NCI-H2081 treated with DMSO at 0.1 percent for 48 hours (cell line): ENCODE measurements around the gene COL23A1.

Experiments used
- DNase-seq: peaks from one replicate; lab custom pipeline; 2025; lab: John Stamatoyannopoulos, UW

Gene COL23A1

DNA sequence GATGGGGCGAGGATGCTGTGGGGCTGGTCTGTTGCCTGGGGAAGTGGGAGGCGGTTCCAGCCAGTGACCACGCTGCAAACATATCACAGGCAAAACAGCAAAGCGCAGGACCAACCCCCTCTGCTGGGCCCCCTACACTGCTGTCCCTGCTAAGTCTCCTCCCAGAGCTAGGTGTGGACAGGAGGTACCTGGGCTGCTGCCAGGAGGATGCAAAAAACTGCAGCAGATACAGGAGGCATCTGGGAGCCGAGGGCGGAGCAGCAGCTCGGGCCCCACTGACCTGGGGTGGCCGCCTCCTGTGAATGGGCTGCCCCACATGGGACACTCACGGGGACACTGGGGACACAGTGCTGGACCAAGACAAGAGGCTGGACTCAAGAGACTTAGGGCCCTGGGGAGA lies 309.6 kb downstream of the COL23A1 start:
- DNase-seq = no peak

DNA sequence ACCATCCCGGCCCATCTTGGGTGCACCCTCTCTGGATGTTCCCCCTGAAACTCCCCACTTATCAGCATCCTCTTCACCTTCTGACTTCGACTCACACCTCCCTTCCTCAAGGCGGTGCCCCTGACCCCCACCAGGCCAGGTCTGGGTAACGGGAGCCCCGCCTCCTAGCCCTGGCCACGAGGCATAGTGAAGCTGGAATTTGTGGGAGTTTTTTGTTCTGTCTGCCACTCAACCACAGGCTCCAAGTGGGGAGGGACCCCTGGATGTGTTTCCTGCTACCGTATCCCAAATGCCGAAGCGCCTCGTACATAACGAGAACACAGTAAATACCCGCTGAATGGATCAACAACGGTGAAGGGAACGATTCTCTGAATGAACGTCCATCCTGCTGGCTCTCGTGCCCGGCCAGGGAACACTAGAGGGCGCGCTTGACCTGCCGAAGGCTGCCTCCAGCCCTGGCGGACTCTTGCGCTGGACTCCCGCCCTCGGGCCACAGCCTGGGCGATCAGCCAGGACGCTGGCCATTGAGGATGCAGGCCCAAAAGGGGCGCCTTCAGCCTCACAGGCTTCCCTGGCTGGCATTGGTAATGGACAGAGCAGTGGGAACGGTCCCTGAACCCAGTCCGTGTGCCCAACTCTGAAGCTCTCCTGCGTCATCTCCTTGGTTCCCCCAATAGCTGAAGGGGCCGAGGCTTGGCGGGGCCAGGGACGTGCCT lies 310.3 kb downstream of the COL23A1 start:
- no peak for DNase-seq

DNA sequence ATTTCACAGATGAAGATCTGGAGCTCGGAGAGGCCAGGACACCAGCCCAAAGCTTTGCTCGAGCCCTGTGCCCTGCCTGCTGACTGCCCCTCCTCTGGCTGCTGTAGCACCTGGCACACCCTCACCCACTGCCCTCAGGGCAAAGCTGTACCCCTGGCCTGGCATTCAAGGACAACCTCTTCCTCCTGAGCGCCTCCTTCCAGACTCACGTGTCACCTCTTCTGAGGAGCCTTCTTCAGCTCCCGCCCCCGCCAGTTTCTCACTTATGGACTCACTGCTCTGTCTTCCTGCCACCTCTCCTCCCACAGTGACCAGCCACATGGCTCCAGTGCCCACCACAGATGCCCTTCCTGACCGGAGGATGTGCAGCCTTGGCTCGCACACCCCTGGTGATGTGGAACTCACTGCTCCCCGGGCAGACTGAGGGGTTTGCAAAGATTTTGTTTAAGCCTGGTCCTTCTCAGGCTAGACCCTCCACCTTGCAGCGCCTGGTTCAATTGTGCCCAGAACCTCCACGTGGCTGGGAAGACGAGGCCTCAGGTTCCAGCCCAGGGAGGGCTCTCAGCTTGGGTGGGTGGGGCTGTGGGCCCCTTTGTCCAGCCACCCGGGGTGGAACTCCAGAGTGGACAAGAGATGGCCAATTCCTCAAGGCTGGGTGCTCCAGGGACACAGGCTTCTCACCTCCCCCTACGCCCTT lies 311.0 kb downstream of the COL23A1 start:
- DNase-seq = no peak

DNA sequence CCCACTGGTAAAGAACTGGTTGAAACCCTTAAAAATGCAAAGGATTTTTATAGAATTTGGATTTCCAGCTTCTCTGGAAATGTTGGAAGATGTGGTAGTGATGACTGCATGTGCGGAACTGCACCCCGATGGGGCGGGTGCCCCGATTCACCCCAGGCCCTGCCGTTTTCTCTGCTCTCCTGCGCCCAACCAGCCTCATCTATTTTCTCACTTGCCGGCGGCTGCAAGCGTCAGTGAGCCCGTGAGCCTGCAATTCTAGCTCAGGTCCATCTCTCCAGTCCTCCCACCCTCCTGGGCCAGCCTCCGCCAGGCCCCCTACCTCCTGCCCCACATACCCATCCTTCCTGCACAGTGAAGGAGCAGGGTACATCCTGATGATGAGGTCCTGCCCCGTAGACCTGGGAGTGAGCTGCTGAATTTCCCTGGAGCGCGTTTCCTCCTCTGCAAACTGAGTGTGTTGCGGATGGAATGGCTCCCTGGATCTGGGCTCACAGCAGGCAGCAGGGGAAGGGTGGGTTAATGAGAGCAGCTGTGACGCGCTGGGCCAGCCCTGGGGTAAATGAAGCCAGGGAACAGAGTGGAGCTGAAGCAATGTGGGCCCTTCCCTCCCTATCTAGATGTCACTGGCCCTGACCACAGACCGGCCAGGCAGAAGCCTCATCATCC lies 311.7 kb downstream of the COL23A1 start:
- DNase-seq = no peak

DNA sequence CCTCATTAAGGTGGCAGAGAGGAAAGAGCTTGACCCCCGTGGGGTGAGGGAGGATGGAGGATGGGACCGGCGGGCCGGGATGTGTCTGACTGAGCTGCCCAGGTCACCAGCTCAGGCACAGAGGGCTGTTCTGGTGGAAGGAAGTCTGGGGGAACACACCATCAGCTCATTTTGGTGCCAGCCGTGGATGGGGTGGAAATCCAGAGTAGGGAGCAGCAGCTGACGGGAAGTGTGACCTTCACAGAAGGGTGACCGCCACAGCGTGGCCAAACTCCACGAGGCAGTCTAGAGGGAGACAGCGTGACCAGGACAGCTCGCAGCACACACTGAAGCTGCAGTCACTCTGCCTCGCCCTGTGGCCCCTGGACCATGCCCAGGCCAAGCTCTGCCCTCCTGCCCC lies 312.3 kb downstream of the COL23A1 start:
- no peak for DNase-seq

DNA sequence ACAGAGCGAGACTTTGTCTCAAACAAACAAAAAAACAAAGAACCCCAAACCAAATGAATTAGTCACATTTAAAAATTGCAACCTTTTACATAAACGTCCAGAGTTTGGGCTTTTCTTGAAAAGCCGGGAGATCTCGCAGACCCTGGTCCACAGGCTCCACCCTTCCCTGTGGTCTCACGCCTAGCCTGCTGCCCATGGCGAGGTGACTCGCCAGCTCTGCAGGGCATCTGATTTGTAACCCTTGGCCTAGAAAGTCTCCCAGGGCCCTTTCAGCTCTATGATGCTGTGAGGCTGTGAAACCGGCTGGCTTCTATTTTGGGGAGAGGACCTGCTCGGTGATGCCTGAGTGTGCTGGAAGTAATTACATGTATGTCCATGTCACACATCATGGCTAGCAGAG lies 312.8 kb downstream of the COL23A1 start:
- no peak for DNase-seq

DNA sequence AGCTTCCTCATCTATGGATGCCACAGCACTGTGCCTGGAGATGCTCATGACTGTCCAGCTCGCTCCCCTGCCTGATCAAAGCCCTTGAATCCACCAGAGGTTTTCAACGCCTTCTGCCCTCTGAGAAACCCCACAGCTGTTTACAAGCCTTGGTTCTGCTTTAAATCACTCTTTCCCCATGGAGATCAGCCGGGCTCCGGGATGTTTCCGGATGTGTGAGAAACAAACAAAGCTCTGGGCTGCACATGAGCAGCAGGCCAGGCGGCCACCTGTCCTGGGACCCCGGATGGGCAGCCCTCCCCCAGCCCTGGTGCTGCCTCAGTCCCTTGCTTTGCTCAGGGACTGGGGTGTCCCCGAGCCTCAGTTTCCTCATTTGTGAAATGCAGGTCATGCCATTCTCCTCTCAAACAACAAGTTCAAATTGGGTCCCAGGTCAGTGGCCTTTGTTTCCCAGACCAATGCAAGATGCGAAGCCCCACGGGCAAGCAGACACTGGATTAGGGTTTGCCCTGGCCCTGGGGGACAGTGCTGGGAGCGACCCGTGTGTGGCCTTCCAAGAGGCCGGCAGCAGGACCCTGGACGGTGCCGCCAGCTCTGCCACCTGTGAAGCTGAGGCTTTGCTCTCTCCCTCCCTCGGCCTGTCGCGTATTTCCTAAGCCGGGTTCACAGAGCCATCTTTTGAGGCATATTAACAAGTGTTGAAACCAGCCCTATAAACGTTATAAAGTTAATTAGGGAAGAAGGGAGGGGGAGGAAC lies 315.2 kb downstream of the COL23A1 start:
- no peak for DNase-seq

DNA sequence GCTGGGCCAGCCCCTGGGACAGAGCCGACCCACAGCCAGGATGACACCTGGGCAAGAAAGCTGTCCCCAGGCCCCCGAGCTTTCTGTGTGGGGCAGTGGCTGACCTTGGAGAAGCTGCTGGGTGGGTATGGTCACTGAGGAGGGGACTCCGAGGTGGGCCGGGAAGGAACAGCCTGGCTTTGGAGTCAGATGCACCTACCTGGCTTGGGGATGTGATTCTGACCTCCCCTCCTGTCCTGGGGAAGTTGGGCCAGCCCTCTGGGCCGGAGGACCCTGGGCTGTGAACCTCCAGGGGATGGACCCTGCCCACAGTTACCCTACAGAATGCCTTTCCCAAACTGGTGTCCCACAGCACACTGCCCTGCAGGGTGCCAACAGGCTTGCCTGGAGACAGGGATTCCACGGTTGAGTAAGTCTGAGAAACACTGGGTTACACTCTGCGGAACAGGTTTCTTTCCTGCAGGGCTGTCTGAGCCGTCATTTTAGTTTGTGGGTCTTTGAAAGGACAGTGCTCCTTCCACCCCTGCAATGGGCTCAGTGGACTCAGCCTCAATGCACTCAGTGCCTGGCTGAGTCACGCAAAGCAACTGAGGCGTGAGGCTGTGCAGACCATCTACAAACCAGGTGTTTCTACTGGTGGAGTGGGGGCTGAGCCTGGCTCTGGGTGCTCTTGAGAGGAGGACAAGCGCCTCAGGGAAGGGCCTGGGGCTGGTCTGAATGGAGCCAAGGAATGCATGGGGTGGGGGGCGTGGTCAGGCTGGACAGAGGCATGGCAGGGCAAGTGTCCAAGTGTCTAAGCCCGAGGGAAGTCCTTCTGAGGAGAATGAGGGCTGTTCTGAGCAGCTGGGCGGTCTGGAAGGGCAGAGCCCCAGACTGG lies 316.3 kb downstream of the COL23A1 start:
- no peak for DNase-seq

DNA sequence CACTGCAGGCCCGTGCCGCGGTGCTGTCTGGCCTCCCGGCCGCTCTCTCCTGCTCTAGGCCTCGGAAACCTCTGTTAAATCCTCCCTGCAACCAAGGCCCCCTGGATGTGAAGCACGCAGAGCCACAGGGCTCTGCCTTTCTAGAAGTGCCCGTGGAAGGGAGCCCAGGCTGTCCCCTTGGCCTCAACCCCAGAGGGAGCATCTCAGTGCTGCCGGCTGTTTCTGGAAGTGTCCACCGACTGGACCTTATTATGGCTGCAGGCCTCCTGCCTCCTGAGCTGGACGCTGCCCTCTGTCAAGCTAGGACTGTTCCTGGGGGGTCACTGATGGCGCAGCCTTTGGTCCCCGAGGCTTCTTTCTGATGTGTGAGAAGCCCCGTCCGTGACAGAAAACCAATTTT lies 317.2 kb downstream of the COL23A1 start:
- DNase-seq = no peak

DNA sequence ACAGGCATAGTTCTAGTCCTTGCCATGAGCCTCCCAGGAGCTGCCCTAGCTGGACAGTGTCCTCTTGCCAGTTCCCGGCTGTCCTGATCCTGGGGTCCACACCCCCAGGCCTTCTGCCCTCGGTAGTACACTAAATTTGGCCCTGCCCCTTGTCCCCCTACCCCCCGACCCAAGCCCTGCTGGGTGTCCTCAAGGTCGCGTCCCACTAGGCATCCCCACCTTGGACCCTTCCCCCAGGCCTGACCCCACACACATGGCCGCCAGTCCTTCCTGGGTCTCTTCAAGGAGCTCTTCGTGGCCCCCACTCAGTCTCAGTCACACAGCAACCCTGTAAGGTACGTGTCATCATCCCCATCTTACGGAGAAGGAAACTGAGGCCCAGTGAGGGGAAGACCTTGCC lies 317.6 kb downstream of the COL23A1 start:
- DNase-seq = no peak

DNA sequence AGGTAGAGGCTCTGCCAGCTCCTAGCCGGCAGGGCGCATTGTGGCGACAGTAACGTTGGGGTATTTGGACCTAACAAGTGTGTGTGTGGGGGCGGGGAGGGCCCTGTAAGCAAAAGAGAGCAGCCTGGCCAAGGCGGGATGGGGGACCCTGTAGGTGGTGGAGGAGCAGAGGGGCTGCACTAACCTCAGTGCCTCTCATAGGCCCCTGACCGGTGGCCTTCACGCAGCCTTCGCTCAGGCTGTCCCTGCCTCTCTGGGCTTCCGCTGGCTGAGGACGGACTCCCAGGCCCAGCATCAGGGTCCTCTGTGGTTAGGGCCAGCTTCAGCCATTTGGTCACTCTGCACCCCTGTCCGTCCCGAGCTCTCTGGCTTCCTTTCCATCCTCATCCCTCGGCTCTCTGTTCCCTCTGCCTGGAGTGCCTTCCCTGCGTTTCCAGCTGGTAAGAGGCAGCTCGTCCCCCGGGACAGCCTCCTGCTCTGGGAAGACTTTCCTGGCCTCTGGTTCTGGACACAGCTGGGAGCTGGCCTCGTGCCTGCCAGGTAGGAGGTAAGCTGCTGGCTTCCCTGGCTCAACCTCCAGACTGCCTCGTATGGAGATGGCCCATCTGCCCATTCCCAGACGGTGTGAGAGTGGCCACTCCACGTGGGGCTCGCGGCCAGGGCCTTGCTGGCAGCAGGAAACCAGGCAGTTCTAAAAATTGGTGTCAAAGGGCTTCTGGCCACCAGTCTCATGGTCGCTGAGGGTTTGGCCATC lies 318.3 kb downstream of the COL23A1 start:
- no peak for DNase-seq

DNA sequence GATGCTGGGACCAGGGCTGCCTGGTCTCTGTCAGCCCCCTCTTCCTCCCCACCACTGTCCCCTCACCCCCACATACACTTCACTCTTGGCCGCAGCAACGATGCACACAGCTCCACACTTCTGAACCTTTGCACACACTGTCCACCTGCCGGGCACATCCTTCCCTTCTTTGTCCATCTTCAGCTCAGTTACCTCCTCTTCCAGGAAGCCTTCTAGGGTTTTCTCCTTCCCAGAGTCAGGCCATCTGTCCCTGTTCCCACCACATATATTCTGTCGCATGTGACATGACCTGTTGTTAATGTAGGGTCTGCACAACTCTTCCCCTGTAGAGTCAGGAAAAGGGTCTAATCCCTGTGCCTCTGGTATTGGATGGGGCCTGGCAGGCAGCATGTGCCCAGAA lies 319.0 kb downstream of the COL23A1 start:
- DNase-seq = no peak

DNA sequence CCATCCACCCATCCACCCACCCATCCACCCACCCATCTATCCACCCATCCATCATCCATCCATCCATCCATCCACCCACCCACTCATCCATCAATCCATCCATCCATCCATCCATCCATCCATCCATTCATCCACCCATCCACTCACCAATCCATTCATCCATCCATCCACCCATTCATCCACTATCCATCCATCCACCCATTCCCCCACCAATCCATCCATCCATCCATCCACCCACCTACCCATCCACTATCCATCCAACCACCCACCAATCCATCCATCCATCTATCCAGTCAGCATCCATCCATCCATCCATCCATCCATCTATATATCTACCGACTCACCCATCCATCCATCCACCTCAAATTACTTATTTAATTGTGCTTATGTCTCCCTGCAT lies 320.7 kb downstream of the COL23A1 start:
- DNase-seq = no peak

DNA sequence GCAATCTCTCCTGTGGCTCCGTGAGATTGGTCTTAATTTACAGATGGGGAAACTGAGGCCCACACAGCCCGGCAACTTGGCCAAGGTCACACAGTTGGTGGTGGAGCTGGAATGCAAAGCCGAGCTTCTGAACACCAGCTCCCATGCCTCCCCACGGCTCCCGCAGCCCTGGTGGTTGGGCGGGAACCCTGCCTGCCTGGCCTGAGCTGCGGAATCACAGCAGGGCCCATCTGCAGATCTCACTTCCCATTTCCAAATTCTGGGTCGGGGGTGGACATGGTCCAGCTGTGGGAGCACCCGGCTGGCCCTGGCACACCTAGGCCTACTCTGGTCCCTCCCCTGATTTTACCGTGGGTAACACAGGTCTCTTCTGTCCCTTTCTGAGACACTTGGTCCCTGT lies 322.3 kb downstream of the COL23A1 start:
- DNase-seq = no peak

DNA sequence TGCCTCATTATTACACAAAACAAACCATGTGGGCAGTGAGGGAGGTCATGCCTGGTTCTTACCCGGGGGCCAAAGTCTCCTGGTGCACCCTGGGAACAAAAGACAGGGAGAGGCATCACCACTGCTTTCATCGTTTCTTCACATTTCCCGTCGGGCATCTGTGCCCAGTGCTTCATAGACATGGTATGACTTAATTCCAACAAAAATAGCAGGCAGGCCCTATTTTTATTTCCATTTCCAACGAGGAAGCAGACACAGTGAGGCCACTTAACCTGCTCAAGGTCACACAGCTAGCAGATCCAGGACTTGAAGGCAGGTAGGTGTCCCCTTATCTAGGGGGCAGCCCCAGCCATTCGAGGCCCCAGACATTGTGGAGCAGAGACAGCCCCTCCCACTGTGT lies 322.9 kb downstream of the COL23A1 start:
- DNase-seq = no peak

DNA sequence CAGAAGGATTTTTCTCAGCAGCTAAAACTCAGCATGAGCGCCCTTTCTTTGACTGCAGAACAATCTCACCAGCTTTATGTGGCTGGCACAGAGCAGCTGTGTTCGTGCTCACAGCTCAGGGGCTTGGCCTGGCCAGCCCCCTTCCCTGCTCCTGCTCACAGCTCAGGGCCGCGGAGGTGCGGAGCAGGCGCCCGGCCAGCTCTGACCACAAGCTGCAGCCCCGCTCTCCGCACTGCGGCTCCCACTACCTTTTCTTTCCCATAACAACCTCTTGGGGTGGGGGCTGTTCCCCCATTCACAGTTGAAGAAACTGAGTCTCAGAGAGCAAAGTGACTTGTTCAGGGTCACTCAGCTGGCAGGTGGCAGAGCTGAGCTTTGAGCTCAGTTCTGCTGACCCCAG lies 323.6 kb downstream of the COL23A1 start:
- no peak for DNase-seq

DNA sequence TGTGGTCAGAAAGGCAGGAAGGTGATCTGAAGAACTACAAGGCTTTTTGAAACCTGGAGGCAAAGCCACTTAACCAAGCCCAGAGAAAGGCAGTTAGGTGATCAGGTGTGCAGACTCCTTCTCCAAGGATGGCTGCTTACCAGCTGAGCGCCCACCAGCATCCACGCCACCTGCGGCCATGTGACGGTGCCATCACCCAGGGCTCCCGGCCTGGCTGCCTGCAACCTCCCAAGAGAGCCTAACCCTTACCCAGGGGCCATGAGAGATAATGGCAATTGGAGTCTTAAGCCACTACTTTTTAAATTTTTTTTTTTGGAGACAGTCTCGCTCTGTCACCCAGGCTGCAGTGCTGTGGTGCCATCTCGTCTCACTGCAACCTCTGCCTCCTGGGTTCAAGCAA lies 324.4 kb downstream of the COL23A1 start:
- DNase-seq = no peak

DNA sequence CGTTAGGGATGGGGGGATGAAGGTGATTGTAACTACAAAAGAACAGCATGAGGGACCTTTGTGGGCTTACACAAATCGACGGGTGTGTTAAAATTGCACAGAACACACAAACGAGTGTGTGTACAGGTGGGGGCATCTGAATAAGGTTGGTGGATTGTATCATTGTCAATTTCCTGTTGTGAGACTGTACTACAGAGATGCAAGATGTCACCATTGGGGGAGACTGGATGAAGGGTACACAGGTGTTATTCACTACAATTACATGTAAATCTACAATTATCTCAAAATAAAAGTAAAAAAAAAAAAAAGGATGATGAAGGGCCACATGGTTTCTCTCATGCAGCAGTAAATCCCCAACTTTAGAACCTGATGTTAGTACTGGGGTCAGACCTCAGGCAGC lies 326.1 kb downstream of the COL23A1 start:
- no peak for DNase-seq

DNA sequence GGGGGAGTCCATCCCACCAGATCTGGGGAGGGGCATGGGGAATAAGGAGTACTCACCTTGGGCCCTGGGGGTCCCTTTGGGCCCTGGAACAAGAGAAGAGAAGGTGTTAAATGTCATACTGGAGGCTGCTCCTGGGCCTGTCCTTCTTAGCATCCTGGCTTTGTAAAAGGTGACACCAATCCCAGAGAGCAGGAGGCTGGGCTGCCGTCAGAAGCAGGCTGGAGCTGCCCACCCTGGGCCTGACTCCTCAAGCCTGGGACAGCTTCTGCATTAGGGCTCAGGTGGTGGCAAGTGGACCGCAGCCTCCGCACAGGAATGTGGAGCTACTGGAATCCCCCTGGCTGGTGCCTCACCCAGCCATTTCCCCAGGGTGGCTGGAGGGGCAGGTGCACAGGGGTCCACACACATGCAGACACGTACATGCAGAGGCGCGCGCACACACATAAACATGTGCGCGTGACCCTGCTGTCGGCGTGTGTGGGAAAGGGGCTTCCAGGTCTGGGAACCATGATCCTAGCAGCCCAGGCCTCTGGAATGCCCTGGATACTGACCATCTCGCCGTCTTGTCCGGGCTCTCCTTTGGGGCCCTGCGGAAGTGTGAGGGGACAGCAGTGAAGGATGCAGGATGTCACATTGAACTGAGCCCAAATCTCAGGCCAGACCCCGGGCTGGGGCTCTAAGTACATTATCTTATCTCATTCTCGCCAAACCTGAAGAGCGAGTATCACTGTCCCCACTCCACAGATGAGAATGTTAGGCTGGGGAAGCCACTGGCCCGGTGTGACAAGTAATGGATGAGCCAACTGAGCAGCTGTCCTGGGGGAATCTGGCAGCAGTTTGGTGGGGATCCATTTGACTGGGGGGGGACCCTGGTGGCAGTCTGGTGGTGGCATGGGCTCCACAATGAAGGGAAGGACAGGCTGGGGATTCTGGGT lies 328.3 kb downstream of the COL23A1 start:
- no peak for DNase-seq
